Measurements from ENCODE around the gene VSX1.

The VSX1 gene

GRCh38 chr20:25062841-25063240 lies 19.1 kb downstream of the VSX1 start:
- H3K4me3 ChIP-seq (replicated peaks; ENCODE audit: low read depth, low read length) = no peak overlapping the region
- no peak for TF ChIP-seq CTCF (IDR thresholded peaks at IDR 0.05; ENCODE audit: low read depth, low read length, missing control alignments)
- DNase-seq (ENCODE audit: extremely low read depth, low read depth) = no peak

- no peak for DNase-seq (ENCODE audit: extremely low read depth, low read depth)
- no peak for TF ChIP-seq CTCF (IDR thresholded peaks at IDR 0.05; ENCODE audit: low read depth, low read length, missing control alignments)
- no peak overlapping the region for H3K4me3 ChIP-seq (replicated peaks; ENCODE audit: low read depth, low read length)
Measured at GRCh38 chr20:25061821-25062530, 20.0 kb downstream of the VSX1 start.

GRCh38 chr20:25061103-25061799 lies 20.7 kb downstream of the VSX1 start:
- no peak for DNase-seq (ENCODE audit: extremely low read depth, low read depth)
- no peak overlapping the region for H3K4me3 ChIP-seq (replicated peaks; ENCODE audit: low read depth, low read length)
- TF ChIP-seq CTCF (IDR thresholded peaks at IDR 0.05; ENCODE audit: low read depth, low read length, missing control alignments) = no peak

GRCh38 chr20:25059866-25060465 lies 22.0 kb downstream of the VSX1 start:
- no peak for TF ChIP-seq CTCF (IDR thresholded peaks at IDR 0.05; ENCODE audit: low read depth, low read length, missing control alignments)
- no peak for DNase-seq (ENCODE audit: extremely low read depth, low read depth)
- no peak overlapping the region for H3K4me3 ChIP-seq (replicated peaks; ENCODE audit: low read depth, low read length)

- H3K4me3 ChIP-seq (replicated peaks; ENCODE audit: low read depth, low read length) = peak overlapping the region; percentile 59
- DNase-seq (ENCODE audit: extremely low read depth, low read depth) = no peak
Measured at GRCh38 chr20:25058847-25059810, 22.8 kb downstream of the VSX1 start.

More at GRCh38 chr20:25058847-25059810, 22.8 kb downstream of the VSX1 start:
- TF ChIP-seq CTCF (IDR thresholded peaks at IDR 0.05; ENCODE audit: low read depth, low read length, missing control alignments) = no peak
